ENCODE data around the gene CLCN4.

- TF ChIP-seq CTCF (conservative IDR thresholded peaks at IDR 0.05) (no peak), EZH2 (IDR thresholded peaks at IDR 0.05; ENCODE audit: low read depth) (no peak)
These were observed 41.7 kb upstream of the CLCN4 start for GRCh38 chrX:10115082-10115481.
